Occipital lobe (tissue), 2 donors: Measurements from ENCODE around the gene NUDT4. TPM values are rescaled to one million over a fixed set of nuclear protein-coding genes. Genes with fewer than 3 reads are reported as not detected.

Experiments
- DNase-seq: peaks from one replicate; lab custom pipeline; 2025; lab: John Stamatoyannopoulos, UW
- total RNA-seq: library from RNA; depleted of rRNA; stranded (reverse); fragments of >200 nt; gene quantifications from one replicate; pipeline ENCODE4 v1.2.3, GENCODE V29; 2014

The NUDT4 gene
- 151 TPM for total RNA-seq

DNA sequence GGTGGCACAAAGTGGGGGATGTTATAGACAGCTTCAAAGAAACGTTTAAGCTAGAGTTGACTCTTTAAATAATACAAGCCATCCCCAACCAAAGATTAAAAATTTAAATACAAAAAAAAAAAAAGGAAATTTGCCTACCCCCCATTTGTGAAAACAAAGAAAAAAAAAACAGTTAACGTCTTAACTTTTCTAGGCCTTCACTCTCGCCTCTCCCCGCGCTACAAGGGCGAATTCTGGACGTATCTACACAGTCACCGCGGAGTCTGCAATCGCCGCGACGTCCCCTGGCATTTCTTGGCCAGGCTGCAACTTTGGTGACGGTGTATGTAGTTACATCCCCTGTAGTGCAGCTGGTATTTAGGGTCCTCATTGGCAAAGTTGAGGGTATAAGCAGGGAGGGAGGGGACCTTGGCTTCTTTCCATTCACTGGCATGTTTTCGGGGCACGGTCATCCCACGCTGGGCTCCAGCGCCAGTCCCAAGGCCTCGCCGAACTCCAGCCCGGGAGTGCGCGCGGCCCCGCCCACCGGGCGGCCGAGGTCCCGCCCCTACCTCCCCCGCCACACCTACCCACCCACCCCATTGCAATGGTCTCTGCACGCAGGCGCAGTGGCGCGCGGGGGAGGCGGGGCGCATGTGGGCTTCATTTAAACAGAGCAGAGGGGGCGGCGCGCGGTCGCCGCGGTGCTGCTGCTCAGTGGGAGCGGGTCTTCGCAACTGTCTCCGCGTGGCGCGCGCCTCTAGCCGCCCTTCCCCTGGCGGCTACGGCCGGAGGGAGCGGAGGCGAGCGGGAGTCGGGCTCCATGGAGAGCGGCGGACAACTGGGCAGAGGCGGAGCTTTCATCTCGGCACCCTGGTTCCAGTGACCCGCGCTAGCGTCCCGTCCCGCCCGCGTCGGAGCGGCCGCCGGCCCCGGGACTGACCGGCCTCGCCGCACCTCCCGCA, at the start of gene NUDT4:
Gene NUDT4, plus strand, starts transcription at position 674 of the 944 bp plus-strand sequence. CDS start 398 bp downstream, outside the sequence.
- DNase-seq: peak; percentile 84

DNA sequence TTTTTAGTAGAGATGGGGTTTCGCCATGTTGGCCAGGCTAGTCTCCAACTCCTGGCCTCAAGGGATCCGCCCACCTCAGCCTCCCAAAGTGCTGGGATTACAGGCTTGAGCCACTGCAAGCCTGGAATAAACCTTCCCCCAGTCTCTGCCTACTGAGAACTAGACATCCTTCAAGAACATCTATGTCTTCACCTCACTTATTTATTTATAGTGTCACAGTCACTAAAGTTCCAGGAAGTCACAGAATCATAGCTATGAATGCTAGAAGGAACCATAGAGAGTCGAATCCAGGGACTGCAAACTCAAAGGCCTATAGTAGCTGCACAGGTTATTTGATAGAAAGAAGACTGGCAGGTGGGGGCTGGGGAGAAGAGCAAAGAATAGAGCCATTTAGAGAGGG, 44.7 kb upstream of the NUDT4 start:
- DNase-seq: no peak

DNA sequence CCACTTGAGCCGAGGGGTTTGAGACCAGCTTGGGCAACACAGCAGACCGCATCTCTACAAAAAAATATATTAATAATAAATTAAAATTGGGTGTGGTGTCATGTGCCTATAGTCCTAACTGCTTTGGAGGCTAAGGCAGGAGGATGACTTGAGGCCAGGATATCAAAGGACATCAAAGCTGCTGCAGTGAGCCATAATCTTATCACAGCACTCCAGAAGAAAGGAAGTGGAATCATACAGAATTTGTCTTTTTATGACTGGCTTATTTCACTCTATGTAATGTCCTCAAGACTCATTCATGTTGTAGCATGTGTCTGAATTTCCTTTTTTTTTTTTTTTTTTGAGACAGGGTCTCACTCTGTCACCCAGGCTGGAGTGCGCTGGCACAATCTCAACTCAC, 43.9 kb upstream of the NUDT4 start:
- DNase-seq: no peak

DNA sequence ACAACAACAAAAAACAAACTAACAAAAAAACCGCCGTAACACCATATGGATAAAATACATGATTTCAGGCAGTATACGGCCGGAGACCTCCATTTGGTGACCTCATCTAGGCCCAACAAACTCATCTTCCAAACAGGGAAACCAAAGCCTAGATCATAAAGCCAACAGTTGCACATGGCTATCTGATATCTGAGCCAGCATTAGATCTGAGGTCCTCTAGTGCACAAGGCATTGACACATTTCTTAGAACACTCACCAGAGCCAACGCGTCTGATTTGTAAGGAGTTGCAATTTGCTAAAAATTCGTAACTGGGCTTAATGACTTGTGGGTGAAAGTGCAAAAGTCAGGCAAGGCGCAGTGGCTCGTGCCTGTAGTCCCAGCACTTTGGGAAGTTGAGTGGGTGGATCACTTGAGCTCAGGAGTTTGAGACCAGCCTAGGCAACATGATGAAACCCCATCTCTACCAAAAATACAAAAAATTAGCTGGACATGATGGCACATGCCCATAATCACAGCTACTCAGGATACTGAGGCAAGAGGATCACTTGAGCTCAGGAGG, 42.0 kb upstream of the NUDT4 start:
- no peak for DNase-seq

DNA sequence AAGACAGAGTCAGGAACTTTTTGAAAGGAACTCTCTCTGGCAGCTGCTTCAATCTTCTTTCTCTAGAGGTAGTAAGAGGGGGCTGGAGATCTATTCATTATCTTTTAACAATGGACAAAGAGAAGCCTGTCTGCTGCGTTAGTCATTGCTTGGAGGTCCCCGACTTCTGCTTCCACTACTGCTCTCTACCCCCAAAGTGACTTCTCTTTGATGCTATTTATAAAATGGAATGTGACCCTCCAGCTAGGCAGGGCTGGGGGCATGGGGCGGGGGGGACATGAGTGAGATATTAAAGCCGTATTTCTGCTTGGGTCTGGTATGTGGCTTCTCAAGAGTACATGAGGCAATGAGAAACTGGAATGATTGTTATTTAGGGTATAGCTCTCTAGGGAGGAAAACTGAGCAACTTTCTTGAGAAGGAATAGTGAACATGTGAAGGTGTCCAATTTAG, 41.4 kb upstream of the NUDT4 start:
- no peak for DNase-seq

DNA sequence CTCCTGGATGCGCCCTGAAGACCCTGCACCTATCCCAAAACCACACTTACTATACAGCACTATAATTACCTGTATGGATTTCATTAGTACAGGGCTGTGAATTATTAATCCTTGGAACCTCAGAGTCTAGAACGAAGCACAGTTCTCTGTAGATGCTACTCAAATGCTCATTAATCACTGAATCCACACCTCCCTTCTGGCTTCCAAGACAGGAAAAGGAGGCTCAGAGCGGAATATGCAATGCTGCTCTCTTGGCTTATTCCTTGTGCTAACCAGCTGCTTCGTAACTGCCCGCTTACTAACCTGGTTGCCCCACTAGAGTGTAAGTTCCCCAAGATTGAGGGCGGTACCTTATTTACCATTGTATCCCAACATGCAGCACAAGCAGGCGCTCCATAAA, 39.1 kb upstream of the NUDT4 start:
- DNase-seq: no peak

DNA sequence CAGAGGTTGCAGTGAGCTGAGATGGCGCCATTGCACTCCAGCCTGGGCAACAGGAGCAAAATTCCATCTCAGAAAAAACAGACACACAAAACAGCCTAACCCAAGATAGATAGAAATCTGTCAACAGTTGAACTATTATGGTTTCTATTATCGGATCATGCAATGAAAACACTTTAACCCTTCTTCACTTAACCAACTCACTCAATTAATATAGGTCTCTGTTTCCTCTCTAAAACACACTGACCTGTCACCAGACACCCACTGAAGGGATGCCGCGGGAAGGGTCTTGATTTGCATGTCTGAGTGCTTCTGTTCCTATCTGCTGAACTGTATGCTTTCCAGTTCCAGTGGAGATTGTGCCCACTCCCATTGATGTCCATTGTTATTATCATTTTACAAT, 38.0 kb upstream of the NUDT4 start:
- DNase-seq: no peak

DNA sequence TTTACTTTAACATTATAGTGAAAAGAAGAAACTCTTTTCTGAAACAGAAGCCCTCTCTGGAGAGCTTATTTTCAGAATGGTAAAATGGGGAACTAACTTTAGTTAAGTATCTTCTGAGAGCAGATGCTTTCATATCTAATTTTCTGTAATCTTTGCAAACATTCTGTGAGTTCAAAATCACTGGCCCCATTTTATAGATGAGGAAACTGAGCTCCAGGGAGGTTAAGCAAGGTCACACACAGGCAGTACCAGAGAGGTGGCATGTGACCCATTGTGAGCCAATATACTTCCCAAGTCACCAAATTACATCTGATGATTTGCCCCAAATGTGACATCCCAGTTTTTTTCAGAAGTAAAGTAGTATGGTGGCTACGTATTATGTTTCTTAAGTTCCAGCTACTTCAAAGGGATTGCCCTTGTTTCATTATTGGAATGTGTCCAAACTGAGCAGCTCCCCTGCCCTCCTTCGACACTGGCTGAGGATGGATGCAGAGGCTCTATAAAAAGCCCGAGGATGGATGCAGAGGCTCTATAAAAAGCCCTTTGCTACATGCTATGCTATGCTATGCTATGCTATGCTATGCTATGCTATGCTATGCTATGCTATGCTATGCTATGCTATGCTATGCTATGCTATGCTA, 36.2 kb upstream of the NUDT4 start:
- DNase-seq: no peak

DNA sequence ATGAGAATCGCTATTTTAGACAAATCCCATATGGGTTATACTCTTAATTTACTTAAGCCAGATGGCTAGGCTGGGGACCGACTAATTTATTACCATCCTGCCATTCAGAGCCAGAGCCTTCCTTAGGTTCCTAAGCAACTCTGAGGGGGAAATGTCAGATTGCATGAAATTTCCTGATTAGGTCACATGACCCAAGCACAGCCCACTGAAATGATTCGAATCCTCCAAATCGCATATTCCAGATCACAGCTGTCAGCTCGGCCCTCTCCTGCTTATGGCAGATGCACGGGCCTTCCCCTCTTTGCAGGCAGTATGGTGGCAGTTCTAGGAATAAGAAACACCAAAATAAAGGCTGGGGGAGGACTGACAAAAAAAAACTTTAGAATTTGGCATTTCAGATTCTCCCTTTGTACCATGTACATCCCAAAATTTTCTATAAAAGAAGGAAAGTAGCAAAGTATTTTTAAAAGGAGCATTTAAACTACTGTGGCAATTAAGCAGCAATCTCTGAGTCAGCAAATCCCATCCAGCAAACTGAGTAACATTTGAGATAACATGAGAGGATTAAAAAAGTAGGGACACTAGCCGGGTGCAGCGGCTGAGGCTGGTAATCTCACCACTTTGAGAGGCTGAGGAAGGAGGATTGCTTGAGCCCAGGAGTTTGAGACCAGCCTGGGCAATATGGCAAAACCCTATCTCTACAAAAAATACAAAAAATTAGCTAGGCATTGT, 30.5 kb upstream of the NUDT4 start:
- DNase-seq: no peak

DNA sequence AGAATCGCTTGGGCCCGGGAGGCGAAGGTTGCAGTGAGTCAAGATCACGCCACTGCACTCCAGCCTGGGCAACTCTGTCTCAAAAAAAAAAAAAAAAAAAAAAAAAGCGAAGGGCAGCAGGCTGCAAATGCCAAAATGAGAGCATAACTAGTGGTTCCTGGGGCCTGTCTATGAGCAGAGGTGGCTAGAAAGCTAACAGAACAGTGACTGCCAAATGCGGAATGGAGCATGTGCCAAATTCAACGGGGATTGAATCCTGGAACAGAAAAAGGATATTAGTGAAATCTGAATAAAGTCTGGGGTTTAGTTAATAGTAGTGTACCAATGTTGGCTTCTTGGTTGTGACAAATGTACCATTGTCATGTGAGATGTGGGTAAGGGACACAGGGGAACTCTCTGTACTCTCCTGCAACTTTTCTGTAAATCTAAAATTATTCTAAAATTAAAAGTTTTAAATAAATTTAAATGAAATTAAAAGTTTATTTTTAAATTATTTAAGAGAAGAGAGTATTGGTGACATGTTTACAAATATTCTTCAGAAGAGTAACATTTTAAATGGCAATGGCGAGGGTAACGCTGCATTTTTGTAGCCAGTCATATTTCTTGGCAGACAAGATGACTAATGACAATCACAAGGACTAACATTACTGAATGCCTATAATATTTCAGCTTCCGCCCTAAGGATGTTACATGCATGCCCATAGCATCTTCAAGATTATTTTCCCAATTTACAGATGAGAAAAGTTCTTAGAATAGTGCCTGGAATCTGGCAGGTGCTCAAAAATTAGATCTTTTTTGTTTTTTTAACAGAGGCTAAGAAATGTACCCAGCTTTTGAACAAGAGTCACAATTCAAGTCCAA, 28.9 kb upstream of the NUDT4 start:
- DNase-seq: no peak

DNA sequence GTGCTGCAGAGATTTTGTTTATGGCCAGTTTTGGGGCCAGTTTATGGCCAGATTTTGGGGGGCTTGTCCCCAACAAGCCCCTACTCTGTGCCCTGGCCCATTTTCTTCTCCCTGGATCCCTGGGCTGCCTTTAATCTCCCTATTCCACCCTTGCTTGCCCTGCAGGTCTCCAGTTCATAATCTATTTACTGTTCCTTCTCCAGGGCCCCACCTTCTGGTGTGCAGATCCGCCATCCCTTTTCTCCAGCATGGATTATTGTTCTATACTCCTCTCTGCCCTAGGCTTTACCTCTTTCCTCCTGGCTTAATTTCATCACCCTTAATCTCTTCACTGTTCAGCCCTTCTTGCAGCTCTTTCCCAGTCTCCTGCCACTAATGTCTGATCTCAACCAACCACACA, 26.0 kb upstream of the NUDT4 start:
- no peak for DNase-seq

DNA sequence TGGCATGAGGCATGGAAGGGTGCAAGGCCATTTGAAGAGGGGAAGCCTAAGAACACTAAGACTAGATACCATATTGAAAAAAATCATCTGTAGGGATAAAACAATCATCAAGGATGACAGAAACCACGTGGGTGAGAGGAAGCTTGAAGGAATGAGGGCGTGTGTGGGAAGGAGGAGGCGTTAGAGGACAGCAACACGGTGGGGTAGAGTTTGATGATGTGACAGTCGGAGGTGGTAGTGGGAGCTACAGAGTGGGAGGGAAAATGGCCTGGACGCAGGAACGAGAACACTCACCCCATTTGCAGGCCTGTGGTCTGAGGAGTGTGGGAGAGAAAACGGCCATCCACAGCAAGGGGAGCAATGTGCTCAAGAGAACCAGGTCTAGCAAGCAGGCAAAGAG, 25.4 kb upstream of the NUDT4 start:
- no peak for DNase-seq

DNA sequence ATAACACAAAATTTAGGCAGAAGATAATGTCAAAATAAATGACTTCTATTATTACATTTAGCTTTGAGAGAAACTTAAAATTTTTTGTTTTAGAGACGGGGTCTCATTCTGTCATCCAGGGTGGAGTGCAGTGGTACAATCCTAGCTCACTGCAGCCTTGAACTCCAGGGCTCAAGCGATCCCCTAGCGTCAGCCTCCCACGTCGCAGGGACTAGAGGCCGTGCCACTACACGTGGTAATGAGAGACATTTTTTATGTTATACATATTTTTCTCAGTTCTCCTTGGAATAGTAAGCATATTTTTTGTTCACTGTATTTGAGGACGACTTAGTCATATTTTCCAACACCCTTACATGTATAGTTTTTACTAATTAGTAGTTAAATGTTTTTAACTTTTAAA, 21.5 kb upstream of the NUDT4 start:
- no peak for DNase-seq

DNA sequence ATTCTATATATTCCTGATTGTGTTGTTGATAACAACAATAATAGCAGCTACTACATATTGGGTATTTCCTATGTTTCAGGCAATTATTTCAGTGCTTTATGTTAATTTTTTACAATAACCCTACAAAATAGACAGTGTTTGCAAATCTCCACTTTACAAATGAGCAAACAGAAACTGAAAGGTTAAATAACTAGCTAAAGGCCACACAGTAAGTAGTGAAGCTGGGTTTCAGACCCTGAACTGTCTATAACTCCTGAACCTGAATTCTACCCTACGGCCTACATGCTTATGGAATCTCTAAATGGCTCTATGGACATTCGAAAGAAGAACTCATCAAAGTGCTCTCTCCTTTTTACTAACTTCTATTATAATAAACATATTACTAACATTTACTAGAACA, 19.7 kb upstream of the NUDT4 start:
- DNase-seq: no peak

DNA sequence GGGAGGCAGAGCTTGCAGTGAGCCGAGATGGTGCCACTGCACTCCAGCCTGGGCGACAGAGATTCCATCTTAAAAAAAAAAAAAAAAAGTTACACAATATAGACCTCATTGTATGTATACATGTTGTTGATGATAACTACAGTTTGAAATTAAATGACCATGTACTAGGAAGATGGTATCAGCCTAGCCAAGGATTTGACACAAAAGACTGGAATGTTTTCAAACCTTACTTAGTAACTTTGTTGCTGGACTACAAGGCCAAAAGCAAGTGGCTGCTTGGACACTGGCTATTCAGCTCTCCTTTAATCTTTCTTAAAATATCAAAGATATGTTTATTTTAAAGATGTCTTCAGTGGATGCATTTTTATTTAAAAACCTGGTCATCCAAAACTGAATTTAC, 18.9 kb upstream of the NUDT4 start:
- no peak for DNase-seq

DNA sequence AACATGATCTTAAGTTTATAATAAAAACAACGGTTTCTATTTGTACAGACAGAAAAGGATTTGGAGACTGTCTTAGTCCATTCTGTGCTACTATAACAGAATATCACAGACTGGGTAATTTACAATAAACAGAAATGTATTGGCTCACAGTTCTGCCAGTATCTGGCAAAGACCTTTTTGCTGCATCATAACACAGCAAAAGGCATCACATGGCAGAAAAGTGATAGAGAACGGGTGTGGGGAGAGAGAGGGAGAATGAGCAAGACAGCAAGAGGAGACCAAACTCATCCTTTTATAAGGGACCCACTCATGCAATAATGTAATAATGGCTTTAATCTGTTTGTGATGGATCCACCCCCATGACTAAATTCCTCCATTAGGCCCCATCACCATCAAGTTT, 17.0 kb upstream of the NUDT4 start:
- DNase-seq: no peak

DNA sequence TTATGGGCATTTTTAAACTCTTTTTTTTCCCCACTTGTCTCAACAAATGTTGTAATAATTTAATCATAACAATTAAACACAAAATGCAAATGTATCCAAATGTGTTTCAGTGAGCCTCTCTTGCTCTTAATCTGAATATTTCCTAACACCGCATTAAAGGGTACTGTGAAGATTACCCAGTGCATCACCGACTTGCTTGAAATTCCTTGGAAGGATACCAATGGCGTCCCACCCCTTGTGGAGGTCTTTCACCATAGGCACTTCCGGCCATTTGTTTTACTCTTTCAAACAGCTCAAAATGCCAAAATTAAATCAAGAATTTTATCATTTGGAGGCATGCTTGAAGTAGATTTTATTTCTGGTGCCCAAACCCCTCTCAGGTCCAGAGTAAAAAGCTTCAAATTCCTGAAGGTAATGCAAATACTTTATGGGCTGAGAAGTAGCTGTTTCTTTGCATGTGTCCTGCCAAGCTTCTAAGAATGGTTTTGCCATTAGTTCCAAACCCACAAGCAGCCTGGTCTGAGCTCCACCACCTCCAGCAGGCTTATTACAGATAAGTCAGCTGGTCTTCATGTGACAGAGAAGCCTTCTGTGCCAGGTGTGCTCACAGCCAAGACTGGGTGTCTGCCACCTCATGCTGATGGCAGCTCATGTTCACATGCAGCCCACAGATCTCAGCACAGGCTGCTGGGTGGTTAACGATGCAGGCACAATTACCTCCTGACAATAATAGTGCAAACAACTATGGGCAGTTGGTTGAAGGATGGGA, 16.4 kb upstream of the NUDT4 start:
- DNase-seq: peak; percentile 68

DNA sequence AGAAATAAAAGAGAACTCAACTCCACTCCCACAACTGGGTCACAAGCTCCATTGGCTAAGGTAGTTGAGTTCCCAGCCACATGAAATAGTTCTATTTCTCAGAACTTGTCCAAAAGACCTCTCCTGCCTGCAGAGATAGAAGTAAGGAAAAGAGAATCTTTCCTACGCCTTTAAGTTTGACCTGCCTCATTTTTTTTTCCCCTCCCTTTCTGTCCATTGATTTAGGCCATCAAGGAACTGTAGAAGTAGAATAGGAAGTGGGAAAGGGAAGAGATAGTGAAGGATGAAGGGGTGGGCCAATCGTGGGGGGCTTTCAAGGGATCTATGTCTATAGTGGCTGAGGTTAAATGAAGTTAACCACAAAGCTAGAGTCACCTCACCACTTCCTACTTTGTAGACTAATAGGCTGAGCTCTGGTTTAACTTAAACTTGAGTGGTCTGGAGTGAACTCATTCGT, 13.9 kb upstream of the NUDT4 start:
- no peak for DNase-seq

DNA sequence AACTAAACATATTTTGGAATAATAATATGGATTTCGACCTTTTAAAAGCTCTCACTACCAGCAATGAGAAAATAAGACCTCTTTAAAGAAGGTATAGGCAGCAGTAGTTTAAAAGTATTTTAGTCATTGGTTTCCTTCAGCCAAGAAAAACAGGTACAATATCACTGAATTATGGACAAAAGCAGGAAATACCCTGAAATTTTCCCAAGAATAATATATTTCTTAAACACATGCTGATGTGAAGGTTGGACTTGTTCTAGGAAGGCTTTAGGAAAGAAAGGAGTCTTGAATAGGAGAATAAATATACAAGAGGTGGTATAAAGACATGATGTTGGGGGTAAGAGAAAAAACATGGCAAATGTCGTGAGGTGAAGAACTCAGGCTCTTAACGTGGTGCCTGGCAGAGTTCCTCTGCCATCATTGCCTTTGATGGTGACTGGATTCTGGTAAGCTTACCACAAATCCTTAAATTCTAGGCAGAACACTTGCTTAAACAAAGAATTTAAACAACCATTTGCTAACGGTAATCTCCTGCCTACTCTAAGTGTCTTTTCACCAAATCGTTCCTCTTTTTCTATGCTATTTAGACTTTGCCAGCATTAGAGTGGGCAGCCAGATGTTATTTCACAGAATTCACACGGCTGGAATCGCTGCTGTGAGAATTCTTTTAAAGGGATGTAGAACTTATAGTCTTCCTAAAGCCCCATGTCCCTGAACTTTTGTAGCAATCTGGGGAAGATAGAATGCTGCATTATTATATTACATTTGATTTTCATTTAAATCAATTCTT, 11.9 kb upstream of the NUDT4 start:
- DNase-seq: no peak
